Cortex of kidney (tissue), 1 donor: ENCODE data around the gene LETM1.

Experiments
- DNase-seq: peaks from one replicate; lab custom pipeline; 2025; lab: John Stamatoyannopoulos, UW

Gene LETM1

GRCh38 chr4:1806596-1807331 lies 49.2 kb downstream of the LETM1 start:
- no peak for DNase-seq

GRCh38 chr4:1806223-1806564 lies 49.8 kb downstream of the LETM1 start:
- DNase-seq, result no peak

- DNase-seq, result no peak
These were observed 50.3 kb downstream of the LETM1 start for GRCh38 chr4:1805493-1806222.

- DNase-seq, result no peak
These were observed 51.1 kb downstream of the LETM1 start for GRCh38 chr4:1804638-1805492.

GRCh38 chr4:1803523-1804423 lies 52.2 kb downstream of the LETM1 start:
- DNase-seq, result no peak

- DNase-seq, result no peak
These were observed 53.0 kb downstream of the LETM1 start for GRCh38 chr4:1802720-1803522.

GRCh38 chr4:1802151-1802715 lies 53.7 kb downstream of the LETM1 start:
- no peak for DNase-seq

GRCh38 chr4:1801286-1801958 lies 54.5 kb downstream of the LETM1 start:
- DNase-seq, result no peak

- no peak for DNase-seq
These were observed 55.2 kb downstream of the LETM1 start for GRCh38 chr4:1800805-1801204.

GRCh38 chr4:1799387-1800375 lies 56.3 kb downstream of the LETM1 start:
- no peak for DNase-seq

GRCh38 chr4:1798580-1799386 lies 57.2 kb downstream of the LETM1 start:
- no peak for DNase-seq

- DNase-seq, result no peak
These were observed 57.9 kb downstream of the LETM1 start for GRCh38 chr4:1797861-1798579.

- no peak for DNase-seq
These were observed 58.6 kb downstream of the LETM1 start for GRCh38 chr4:1797298-1797860.

- no peak for DNase-seq
These were observed 59.3 kb downstream of the LETM1 start for GRCh38 chr4:1796486-1797204.

GRCh38 chr4:1795299-1796195 lies 60.4 kb downstream of the LETM1 start:
- DNase-seq, result no peak
